GM12874 (cell line): Measurements from ENCODE around the gene UBR3.

Experiments
- CTCF ChIP-seq: IDR thresholded peaks from 2 replicates; pipeline ENCODE4 v1.5.1; 2011; ENCODE audit warnings: low read depth, mild to moderate bottlenecking, control low read depth, low read length, moderate library complexity; ENCODE audit not compliant: insufficient read depth

Gene UBR3

GRCh38 chr2:169980001-169980400, 152.7 kb downstream of the UBR3 start:
- TF ChIP-seq CTCF: no peak

GRCh38 chr2:169980643-169981042, 153.4 kb downstream of the UBR3 start:
- no peak for TF ChIP-seq CTCF

DNA sequence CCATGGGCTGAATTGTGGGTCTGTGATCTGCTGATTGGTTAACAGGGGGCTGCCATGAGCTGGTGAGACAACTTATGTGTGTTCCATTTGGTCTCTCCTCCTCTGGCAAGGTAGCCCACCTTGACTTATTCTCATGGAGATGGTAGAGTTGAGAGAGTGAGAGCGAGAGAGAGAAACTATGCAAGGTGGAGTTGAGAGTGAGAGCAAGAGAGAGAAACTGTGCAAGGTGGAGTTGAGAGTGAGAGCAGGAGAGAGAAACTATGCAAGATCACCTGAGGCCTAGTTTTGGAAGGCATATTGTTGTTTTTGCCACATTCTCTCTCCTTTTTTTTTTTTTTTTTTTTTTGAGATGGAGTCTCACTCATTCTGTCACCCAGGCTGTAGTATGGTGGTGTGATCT, 155.7 kb downstream of the UBR3 start:
- TF ChIP-seq CTCF: no peak

GRCh38 chr2:169983506-169983905, 156.3 kb downstream of the UBR3 start:
- no peak for TF ChIP-seq CTCF

GRCh38 chr2:169984145-169984544, 156.9 kb downstream of the UBR3 start:
- TF ChIP-seq CTCF: no peak

GRCh38 chr2:169994752-169995151, 167.5 kb downstream of the UBR3 start:
- no peak for TF ChIP-seq CTCF

- TF ChIP-seq CTCF: no peak
Observed at GRCh38 chr2:169997140-169997887, 170.1 kb downstream of the UBR3 start.
